ENCODE results near the gene HCFC2. TPM values are rescaled to one million over a fixed set of nuclear protein-coding genes. Genes with fewer than 3 reads are reported as not detected.
A peak's percentile ranks its signal among the peaks of the same experiment; 100 is the strongest.

Gene HCFC2
- total and polyA plus RNA-seq, 2 experiments from 2014 or later: 16.6 to 24.0 TPM

GRCh38 chr12:104094284-104094683 is 30.0 kb downstream of the HCFC2 start:
- Histone ChIP-seq H3K4me3 (no peak overlapping the region), H3K9me3 (ENCODE audit: low read depth) (no peaks in the 10 kb centered on the region), H3K4me2 (ENCODE audit: unreplicated experiment) (no peak overlapping the region), H3K4me1 (ENCODE audit: insufficient read depth) (no peaks in the 10 kb centered on the region), H3K27ac (no peak overlapping the region), H2AFZ (no peak overlapping the region), H3K79me2 (ENCODE audit: insufficient read depth) (no peaks in the 10 kb centered on the region), H3F3A (ENCODE audit: insufficient read depth) (no peaks in the 10 kb centered on the region), H3K27me3 (replicated peaks; ENCODE audit: insufficient read depth) (no peaks in the 10 kb centered on the region), H4K20me1 (ENCODE audit: insufficient read depth) (no peaks in the 10 kb centered on the region), H3K9me2 (ENCODE audit: insufficient read depth) (no peaks in the 10 kb centered on the region), H3K36me3 (ENCODE audit: low read depth) (peaks cover 84% of the 10 kb centered on the region), H3K9ac (no peak overlapping the region)
- no peak for DNase-seq
- TF ChIP-seq EZH2phosphoT487 (IDR thresholded peaks at IDR 0.05; ENCODE audit: insufficient read depth, low read depth) (no peak), EZH2 (IDR thresholded peaks at IDR 0.05; ENCODE audit: insufficient read depth, poor library complexity, severe bottlenecking) (no peak)
- in situ Hi-C loops (cut with MboI): no loop called here
- WGBS, 2 experiments (ENCODE audit: low coverage in 1 of 2, low lambda C conversion rate in 2 of 2, missing lambda C conversion rate in 2 of 2): 97 to 98% methylated on average over 3 of the region's 3 CpGs

DNA sequence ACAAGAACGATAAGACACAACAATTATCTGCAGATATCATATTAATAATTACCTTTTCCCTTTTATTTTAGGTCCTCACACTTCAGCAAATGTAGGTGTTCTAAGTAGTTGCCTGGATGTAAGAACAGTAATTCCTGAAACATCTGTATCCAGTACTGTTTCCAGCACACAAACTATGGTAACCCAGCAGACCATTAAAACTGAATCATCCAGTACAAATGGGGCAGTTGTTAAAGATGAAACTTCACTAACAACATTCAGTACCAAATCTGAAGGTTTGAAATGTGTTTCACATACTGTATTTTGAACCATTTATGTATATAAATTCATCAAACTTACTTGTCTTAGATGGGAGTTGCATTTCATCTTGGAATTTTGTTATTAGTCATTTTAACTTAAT is 31.0 kb downstream of the HCFC2 start:
- WGBS, 2 experiments (ENCODE audit: low coverage in 1 of 2, low lambda C conversion rate in 2 of 2, missing lambda C conversion rate in 2 of 2): 97 to 100% methylated on average over 1 of the region's 1 CpG
- no peaks in the 10 kb centered on the region for H3K4me1 ChIP-seq (ENCODE audit: insufficient read depth)
- no peak for TF ChIP-seq EZH2phosphoT487 (IDR thresholded peaks at IDR 0.05; ENCODE audit: insufficient read depth, low read depth)
- no peak for TF ChIP-seq EZH2 (IDR thresholded peaks at IDR 0.05; ENCODE audit: insufficient read depth, poor library complexity, severe bottlenecking)
- no peak overlapping the region for H3K4me2 ChIP-seq (ENCODE audit: unreplicated experiment)
- H3K36me3 ChIP-seq (ENCODE audit: low read depth): peaks cover 83% of the 10 kb centered on the region
- H3K9ac ChIP-seq: no peak overlapping the region
- H3F3A ChIP-seq (ENCODE audit: insufficient read depth): no peaks in the 10 kb centered on the region
- no peak overlapping the region for H3K27ac ChIP-seq
- peak; percentile 2 for DNase-seq
- H3K9me2 ChIP-seq (ENCODE audit: insufficient read depth): no peaks in the 10 kb centered on the region
- H3K27me3 ChIP-seq (replicated peaks; ENCODE audit: insufficient read depth): no peaks in the 10 kb centered on the region
- H3K4me3 ChIP-seq: no peak overlapping the region
- in situ Hi-C loops (cut with MboI): no loop called here
- no peaks in the 10 kb centered on the region for H4K20me1 ChIP-seq (ENCODE audit: insufficient read depth)
- H3K9me3 ChIP-seq (ENCODE audit: low read depth): no peaks in the 10 kb centered on the region
- no peak overlapping the region for H2AFZ ChIP-seq
- H3K79me2 ChIP-seq (ENCODE audit: insufficient read depth): no peaks in the 10 kb centered on the region

- Histone ChIP-seq H4K20me1 (ENCODE audit: insufficient read depth) (no peaks in the 10 kb centered on the region), H3K9me2 (ENCODE audit: insufficient read depth) (no peaks in the 10 kb centered on the region), H3K9ac (no peak overlapping the region), H3K9me3 (ENCODE audit: low read depth) (no peaks in the 10 kb centered on the region), H3K79me2 (ENCODE audit: insufficient read depth) (no peaks in the 10 kb centered on the region), H3K4me2 (ENCODE audit: unreplicated experiment) (no peak overlapping the region), H3K36me3 (ENCODE audit: low read depth) (peaks cover 77% of the 10 kb centered on the region), H3K4me1 (ENCODE audit: insufficient read depth) (no peaks in the 10 kb centered on the region), H3K27me3 (replicated peaks; ENCODE audit: insufficient read depth) (no peaks in the 10 kb centered on the region), H3F3A (ENCODE audit: insufficient read depth) (no peaks in the 10 kb centered on the region), H3K27ac (no peak overlapping the region), H2AFZ (no peak overlapping the region), H3K4me3 (no peak overlapping the region)
- DNase-seq: no peak
- 96 to 100% methylated on average over 2 of the region's 2 CpGs for WGBS, 2 experiments (ENCODE audit: low coverage in 1 of 2, low lambda C conversion rate in 2 of 2, missing lambda C conversion rate in 2 of 2)
- TF ChIP-seq EZH2 (IDR thresholded peaks at IDR 0.05; ENCODE audit: insufficient read depth, poor library complexity, severe bottlenecking): no peak
- no peak for TF ChIP-seq EZH2phosphoT487 (IDR thresholded peaks at IDR 0.05; ENCODE audit: insufficient read depth, low read depth)
- in situ Hi-C loops (cut with MboI): no loop called here
Observed at GRCh38 chr12:104097954-104098353, 33.6 kb downstream of the HCFC2 start.

GRCh38 chr12:104105461-104105860 is 41.1 kb downstream of the HCFC2 start:
- in situ Hi-C loops (cut with MboI): no loop called here
- H3K27me3 ChIP-seq (replicated peaks; ENCODE audit: insufficient read depth): no peaks in the 10 kb centered on the region
- H3K9ac ChIP-seq: no peak overlapping the region
- no peaks in the 10 kb centered on the region; the same call in 1 of the 2 replicates for H3K79me2 ChIP-seq (ENCODE audit: insufficient read depth)
- H3K9me2 ChIP-seq (ENCODE audit: insufficient read depth): no peaks in the 10 kb centered on the region
- H3K36me3 ChIP-seq (ENCODE audit: low read depth): peaks cover 18% of the 10 kb centered on the region
- no peak overlapping the region for H2AFZ ChIP-seq
- H3K27ac ChIP-seq: no peak overlapping the region
- no peaks in the 10 kb centered on the region for H3K9me3 ChIP-seq (ENCODE audit: low read depth)
- no peak for DNase-seq
- no peak overlapping the region for H3K4me3 ChIP-seq
- TF ChIP-seq EZH2 (IDR thresholded peaks at IDR 0.05; ENCODE audit: insufficient read depth, poor library complexity, severe bottlenecking) (no peak), EZH2phosphoT487 (IDR thresholded peaks at IDR 0.05; ENCODE audit: insufficient read depth, low read depth) (no peak)
- H4K20me1 ChIP-seq (ENCODE audit: insufficient read depth): no peaks in the 10 kb centered on the region
- peaks cover 12% of the 10 kb centered on the region for H3F3A ChIP-seq (ENCODE audit: insufficient read depth)
- H3K4me2 ChIP-seq (ENCODE audit: unreplicated experiment): no peak overlapping the region
- H3K4me1 ChIP-seq (ENCODE audit: insufficient read depth): no peaks in the 10 kb centered on the region

GRCh38 chr12:104106965-104107364 is 42.6 kb downstream of the HCFC2 start:
- no peak overlapping the region for H3K9ac ChIP-seq
- TF ChIP-seq EZH2 (IDR thresholded peaks at IDR 0.05; ENCODE audit: insufficient read depth, poor library complexity, severe bottlenecking): no peak
- TF ChIP-seq EZH2phosphoT487 (IDR thresholded peaks at IDR 0.05; ENCODE audit: insufficient read depth, low read depth): no peak
- WGBS, 2 experiments (ENCODE audit: low coverage in 1 of 2, low lambda C conversion rate in 2 of 2, missing lambda C conversion rate in 2 of 2): 79 to 91% methylated on average over 2 of the region's 2 CpGs
- no peak overlapping the region for H3K27ac ChIP-seq
- no peaks in the 10 kb centered on the region for H3K4me1 ChIP-seq (ENCODE audit: insufficient read depth)
- no peaks in the 10 kb centered on the region; the same call in 1 of the 2 replicates for H3K79me2 ChIP-seq (ENCODE audit: insufficient read depth)
- H3K27me3 ChIP-seq (replicated peaks; ENCODE audit: insufficient read depth): no peaks in the 10 kb centered on the region
- in situ Hi-C loops (cut with MboI): no loop called here
- H4K20me1 ChIP-seq (ENCODE audit: insufficient read depth): no peaks in the 10 kb centered on the region
- DNase-seq: no peak
- H3F3A ChIP-seq (ENCODE audit: insufficient read depth): peaks cover 17% of the 10 kb centered on the region
- no peak overlapping the region for H3K4me2 ChIP-seq (ENCODE audit: unreplicated experiment)
- H3K9me3 ChIP-seq (ENCODE audit: low read depth): no peaks in the 10 kb centered on the region
- no peak overlapping the region for H2AFZ ChIP-seq
- H3K4me3 ChIP-seq: no peak overlapping the region
- peaks cover 14% of the 10 kb centered on the region for H3K36me3 ChIP-seq (ENCODE audit: low read depth)
- H3K9me2 ChIP-seq (ENCODE audit: insufficient read depth): no peaks in the 10 kb centered on the region

All from GM23248 (cell line).